Mucosa of stomach (tissue), 1 donor: Measurements from ENCODE around the gene SLC39A6.
"Not testable (repeated sequence)": the region's sequence is repeated elsewhere in the genome, so short reads cannot be mapped to it uniquely, and the experiment has no call there.

ENCODE experiments used
- H3K27me3 ChIP-seq: one replicate; pipeline ENCODE4 v1.7.0; 2013; ENCODE audit warnings: mild to moderate bottlenecking, low read length; ENCODE audit not compliant: control insufficient read depth, insufficient read depth
- H3K36me3 ChIP-seq: one replicate; pipeline ENCODE4 v1.7.0; 2013; ENCODE audit warnings: low read length; ENCODE audit not compliant: control insufficient read depth, insufficient read depth
- H3K4me1 ChIP-seq: one replicate; pipeline ENCODE4 v1.7.0; 2013; ENCODE audit warnings: mild to moderate bottlenecking, low read length; ENCODE audit not compliant: control insufficient read depth, insufficient read depth
- H3K4me3 ChIP-seq: one replicate; pipeline ENCODE4 v1.7.0; 2013; ENCODE audit warnings: low read length
- H3K9ac ChIP-seq: one replicate; pipeline ENCODE4 v1.7.0; 2013; ENCODE audit warnings: mild to moderate bottlenecking, low read length, moderate library complexity
- H3K9me3 ChIP-seq: one replicate; pipeline ENCODE4 v1.7.0; 2013; ENCODE audit warnings: mild to moderate bottlenecking, low read length, moderate library complexity; ENCODE audit not compliant: control insufficient read depth
- donor health status: Pancreatic carcinoma.

SLC39A6 gene

GRCh38 chr18:36131692-36132483, 2.7 kb upstream of the SLC39A6 start:
- Histone ChIP-seq H3K9ac (no peak overlapping the region), H3K27me3 (no peaks in the 10 kb centered on the region), H3K4me3 (no peak overlapping the region), H3K36me3 (no peaks in the 10 kb centered on the region), H3K4me1 (peaks cover 7% of the 10 kb centered on the region), H3K9me3 (no peaks in the 10 kb centered on the region)

GRCh38 chr18:36130883-36131653, 1.9 kb upstream of the SLC39A6 start:
- Histone ChIP-seq H3K4me3 (no peak overlapping the region), H3K4me1 (peaks cover 7% of the 10 kb centered on the region), H3K9ac (no peak overlapping the region), H3K9me3 (no peaks in the 10 kb centered on the region), H3K27me3 (no peaks in the 10 kb centered on the region), H3K36me3 (no peaks in the 10 kb centered on the region)

- Histone ChIP-seq H3K27me3 (no peaks in the 10 kb centered on the region), H3K4me3 (peak overlapping the region; percentile 89), H3K9ac (peak overlapping the region; percentile 95), H3K4me1 (peaks cover 7% of the 10 kb centered on the region), H3K36me3 (no peaks in the 10 kb centered on the region), H3K9me3 (no peaks in the 10 kb centered on the region)
Observed at GRCh38 chr18:36130039-36130831, 1.1 kb upstream of the SLC39A6 start.

- Histone ChIP-seq H3K4me1 (peaks cover 7% of the 10 kb centered on the region), H3K36me3 (no peaks in the 10 kb centered on the region), H3K9ac (peak overlapping the region; percentile 95), H3K27me3 (no peaks in the 10 kb centered on the region), H3K4me3 (peak overlapping the region; percentile 89), H3K9me3 (no peaks in the 10 kb centered on the region)
Observed at GRCh38 chr18:36128907-36129299, 237 bp downstream of the SLC39A6 start.

GRCh38 chr18:36128530-36128870, 640 bp downstream of the SLC39A6 start:
- Histone ChIP-seq H3K4me1 (peaks cover 7% of the 10 kb centered on the region), H3K27me3 (no peaks in the 10 kb centered on the region), H3K36me3 (no peaks in the 10 kb centered on the region), H3K9ac (peak overlapping the region; percentile 95), H3K9me3 (no peaks in the 10 kb centered on the region), H3K4me3 (peak overlapping the region; percentile 89)

GRCh38 chr18:36127836-36128529, 1.2 kb downstream of the SLC39A6 start:
- Histone ChIP-seq H3K27me3 (no peaks in the 10 kb centered on the region), H3K9me3 (no peaks in the 10 kb centered on the region), H3K4me3 (peak overlapping the region; percentile 89), H3K4me1 (peaks cover 7% of the 10 kb centered on the region), H3K9ac (no peak overlapping the region), H3K36me3 (no peaks in the 10 kb centered on the region)

- Histone ChIP-seq H3K4me1 (peaks cover 7% of the 10 kb centered on the region), H3K36me3 (no peaks in the 10 kb centered on the region), H3K9me3 (no peaks in the 10 kb centered on the region), H3K27me3 (no peaks in the 10 kb centered on the region), H3K9ac (no peak overlapping the region), H3K4me3 (no peak overlapping the region)
Observed at GRCh38 chr18:36126668-36127067, 2.5 kb downstream of the SLC39A6 start.

GRCh38 chr18:36124841-36125240, 4.3 kb downstream of the SLC39A6 start:
- Histone ChIP-seq H3K27me3 (no peaks in the 10 kb centered on the region), H3K36me3 (no peaks in the 10 kb centered on the region), H3K4me3 (no peak overlapping the region), H3K4me1 (no peaks in the 10 kb centered on the region), H3K9me3 (no peaks in the 10 kb centered on the region), H3K9ac (no peak overlapping the region)

GRCh38 chr18:36120297-36120696, 8.8 kb downstream of the SLC39A6 start:
- H3K27me3 ChIP-seq: no peaks in the 10 kb centered on the region
- H3K9ac ChIP-seq: no peak overlapping the region
- no peaks in the 10 kb centered on the region for H3K36me3 ChIP-seq

GRCh38 chr18:36116771-36117170, 12.4 kb downstream of the SLC39A6 start:
- H3K4me1 ChIP-seq, H3K36me3 ChIP-seq, H3K9me3 ChIP-seq, H3K9ac ChIP-seq, H3K27me3 ChIP-seq, H3K4me3 ChIP-seq: not testable (repeated sequence)

More at GRCh38 chr18:36120297-36120696, 8.8 kb downstream of the SLC39A6 start:
- H3K4me1 ChIP-seq: no peaks in the 10 kb centered on the region
- H3K4me3 ChIP-seq: no peak overlapping the region
- H3K9me3 ChIP-seq: no peaks in the 10 kb centered on the region

- Histone ChIP-seq H3K36me3 (no peaks in the 10 kb centered on the region), H3K9ac (no peak overlapping the region), H3K27me3 (no peaks in the 10 kb centered on the region), H3K4me1 (no peaks in the 10 kb centered on the region), H3K4me3 (no peak overlapping the region), H3K9me3 (no peaks in the 10 kb centered on the region)
Observed at GRCh38 chr18:36114738-36115137, 14.4 kb downstream of the SLC39A6 start.
